KMS-11 (cell line): Measurements from ENCODE around the gene HNRNPC.
A peak's percentile ranks its signal among the peaks of the same experiment; 100 is the strongest.

ENCODE experiments used
- H2AFZ ChIP-seq: fragments of 200-600 bp; sonication (generic); 2 replicates; pipeline ENCODE4 v1.6.1; 2016; ENCODE audit warnings: antibody characterized with exemption, mixed run types, low read depth
- H3K27ac ChIP-seq: fragments of 200-600 bp; sonication (generic); 2 replicates; pipeline ENCODE4 v1.6.1; 2016; ENCODE audit warnings: mild to moderate bottlenecking, mixed run types
- H3K27me3 ChIP-seq: fragments of 200-600 bp; sonication (generic); 2 replicates; pipeline ENCODE4 v1.6.1; 2017; ENCODE audit warnings: mild to moderate bottlenecking, low read depth, mixed run types, moderate library complexity; ENCODE audit not compliant: insufficient read depth
- H3K36me3 ChIP-seq: fragments of 200-600 bp; sonication (generic); 2 replicates; pipeline ENCODE4 v1.6.1; 2017; ENCODE audit warnings: mild to moderate bottlenecking, mixed run types; ENCODE audit not compliant: insufficient read depth
- H3K4me1 ChIP-seq: fragments of 200-600 bp; sonication (generic); 2 replicates; pipeline ENCODE4 v1.6.1; 2016; ENCODE audit warnings: mild to moderate bottlenecking, low read depth, mixed run types; ENCODE audit not compliant: poor library complexity, severe bottlenecking
- H3K4me2 ChIP-seq: fragments of 200-600 bp; sonication (generic); 2 replicates; pipeline ENCODE4 v1.7.0; 2016; ENCODE audit warnings: mild to moderate bottlenecking, mixed run types
- H3K4me3 ChIP-seq: fragments of 200-600 bp; sonication (generic); IDR thresholded peaks from 2 replicates; pipeline ENCODE4 v1.6.1; 2017; ENCODE audit warnings: low read depth, low read length, mixed read lengths; ENCODE audit not compliant: insufficient read depth
- H3K79me2 ChIP-seq: fragments of 200-600 bp; sonication (generic); 2 replicates; pipeline ENCODE4 v1.6.1; 2016; ENCODE audit warnings: low read depth, mixed run types; ENCODE audit not compliant: insufficient read depth
- H3K9ac ChIP-seq: fragments of 200-600 bp; sonication (generic); 2 replicates; pipeline ENCODE4 v1.6.1; 2016; ENCODE audit warnings: mild to moderate bottlenecking, mixed run types
- H4K20me1 ChIP-seq: fragments of 200-600 bp; sonication (generic); 2 replicates; pipeline ENCODE4 v1.6.1; 2016; ENCODE audit warnings: mild to moderate bottlenecking, mixed run types; ENCODE audit not compliant: insufficient read depth
- CTCF ChIP-seq: fragments of 200-600 bp; sonication (generic); conservative IDR thresholded peaks from 2 replicates; pipeline ENCODE4 v1.6.1; 2017; ENCODE audit warnings: low read depth, mild to moderate bottlenecking, antibody characterized with exemption, low read length, moderate library complexity, mixed read lengths

The HNRNPC gene

GRCh38 chr14:21267431-21267845 lies 1.8 kb downstream of the HNRNPC start:
- Histone ChIP-seq H3K4me2 (peak overlapping the region; percentile 72), H3K4me1 (peaks cover 54% of the 10 kb centered on the region), H4K20me1 (peaks cover 47% of the 10 kb centered on the region), H3K36me3 (peaks cover 16% of the 10 kb centered on the region; the same call in 1 of the 2 replicates), H3K27ac (peak overlapping the region; percentile 93), H3K4me3 (no peak overlapping the region), H3K79me2 (peaks cover 69% of the 10 kb centered on the region), H3K27me3 (no peaks in the 10 kb centered on the region), H2AFZ (no peak overlapping the region), H3K9ac (peak overlapping the region; percentile 99)
- TF ChIP-seq CTCF, result no peak

GRCh38 chr14:21264025-21264801 lies 5.0 kb downstream of the HNRNPC start:
- TF ChIP-seq CTCF, result no peak
- Histone ChIP-seq H3K9ac (peak overlapping the region; percentile 51; the same call in 1 of the 2 replicates), H3K36me3 (peaks cover 22% of the 10 kb centered on the region; the same call in 1 of the 2 replicates), H3K4me3 (no peak overlapping the region), H3K27ac (peak overlapping the region; percentile 72), H3K4me2 (peak overlapping the region; percentile 72), H2AFZ (no peak overlapping the region), H3K79me2 (peaks cover 98% of the 10 kb centered on the region), H4K20me1 (peaks cover 64% of the 10 kb centered on the region), H3K27me3 (no peaks in the 10 kb centered on the region), H3K4me1 (peaks cover 72% of the 10 kb centered on the region)

GRCh38 chr14:21263284-21264024 lies 5.8 kb downstream of the HNRNPC start:
- Histone ChIP-seq H3K36me3 (peaks cover 23% of the 10 kb centered on the region; the same call in 1 of the 2 replicates), H3K4me3 (no peak overlapping the region), H3K4me1 (peaks cover 76% of the 10 kb centered on the region), H3K27ac (peak overlapping the region; percentile 72), H3K4me2 (peak overlapping the region; percentile 72), H3K27me3 (no peaks in the 10 kb centered on the region), H3K79me2 (peaks cover 98% of the 10 kb centered on the region), H3K9ac (peak overlapping the region; percentile 51; the same call in 1 of the 2 replicates), H4K20me1 (peaks cover 71% of the 10 kb centered on the region), H2AFZ (no peak overlapping the region)
- TF ChIP-seq CTCF, result no peak

GRCh38 chr14:21262410-21262809 lies 6.8 kb downstream of the HNRNPC start:
- peak overlapping the region; percentile 16; the same call in 1 of the 2 replicates for H3K27ac ChIP-seq
- H2AFZ ChIP-seq, result no peak overlapping the region
- peaks cover 84% of the 10 kb centered on the region for H3K4me1 ChIP-seq
- peaks cover 13% of the 10 kb centered on the region; the same call in 1 of the 2 replicates for H3K36me3 ChIP-seq
- peak overlapping the region; percentile 72 for H3K4me2 ChIP-seq
- H3K79me2 ChIP-seq, result peaks cover 98% of the 10 kb centered on the region
- peaks cover 80% of the 10 kb centered on the region for H4K20me1 ChIP-seq
- no peak for TF ChIP-seq CTCF
- H3K9ac ChIP-seq, result no peak overlapping the region
- H3K4me3 ChIP-seq, result no peak overlapping the region
- H3K27me3 ChIP-seq, result no peaks in the 10 kb centered on the region
